Measurements from ENCODE around the gene SLC27A5. TPM values are rescaled to one million over a fixed set of nuclear protein-coding genes. Genes with fewer than 3 reads are reported as not detected.
A peak's percentile ranks its signal among the peaks of the same experiment; 100 is the strongest.

The SLC27A5 gene
- total RNA-seq, 1 donor from 2014 or later, result not detected

- Histone ChIP-seq H3K27me3 (no peaks in the 10 kb centered on the region), H3K36me3 (peaks cover 13 to 16% of the 10 kb centered on the region in 2 donors), H3K27ac (peak overlapping the region; percentile 98 to 99), H3K4me3 (peak overlapping the region; percentile 67 to 75), H3K9me3 (no peaks in the 10 kb centered on the region), H3K4me1 (peaks cover 28 to 54% of the 10 kb centered on the region in 2 donors)
- intact Hi-C loops (cut with DNase I), result loop anchor here (1.0 kb wide), 2 partner anchors 15 to 157 kb away; partner anchors contain the start of gene MZF1
- peak; percentile 92 to 99 for DNase-seq (ENCODE audit: low spot score in 2 of 2)
- no peak for TF ChIP-seq CTCF (IDR thresholded peaks at IDR 0.05)
These were observed 47.0 kb upstream of the SLC27A5 start for GRCh38 chr19:58558623-58559274.

DNA sequence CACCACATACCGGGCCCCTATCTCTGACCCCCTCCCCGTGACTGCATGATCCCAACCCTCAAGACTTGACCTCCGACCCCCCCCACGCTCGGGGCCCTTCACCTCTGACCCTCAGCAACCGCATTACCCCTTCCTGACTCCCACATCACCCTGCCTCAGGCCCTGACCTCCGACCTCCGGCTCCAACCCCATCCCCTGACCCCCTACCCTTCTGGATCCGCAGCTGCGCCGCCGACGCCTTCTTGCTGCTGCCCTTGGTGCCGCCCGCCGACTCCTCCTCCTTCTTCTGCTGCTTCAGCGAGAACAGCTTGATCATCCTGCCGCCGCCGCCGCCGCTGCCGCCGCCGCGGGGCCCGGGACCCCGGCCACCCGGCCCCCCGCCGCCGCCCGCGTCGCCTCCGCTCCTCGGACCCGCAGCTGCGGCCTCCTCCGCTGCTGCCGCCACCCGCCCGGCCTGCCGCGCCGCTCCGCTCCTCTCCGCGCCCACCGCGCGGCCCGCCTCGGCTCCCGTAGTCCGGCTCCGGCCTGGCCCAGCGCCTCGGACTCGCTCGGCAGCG lies 46.4 kb upstream of the SLC27A5 start, which contains the start of gene UBE2M:
Gene UBE2M, minus strand, starts transcription at position 546 of the 557 bp plus-strand sequence. Its CDS starts 230 bp downstream, at position 316.
- intact Hi-C loops (cut with DNase I), result no loop called here
- no peak for TF ChIP-seq CTCF (IDR thresholded peaks at IDR 0.05)

DNA sequence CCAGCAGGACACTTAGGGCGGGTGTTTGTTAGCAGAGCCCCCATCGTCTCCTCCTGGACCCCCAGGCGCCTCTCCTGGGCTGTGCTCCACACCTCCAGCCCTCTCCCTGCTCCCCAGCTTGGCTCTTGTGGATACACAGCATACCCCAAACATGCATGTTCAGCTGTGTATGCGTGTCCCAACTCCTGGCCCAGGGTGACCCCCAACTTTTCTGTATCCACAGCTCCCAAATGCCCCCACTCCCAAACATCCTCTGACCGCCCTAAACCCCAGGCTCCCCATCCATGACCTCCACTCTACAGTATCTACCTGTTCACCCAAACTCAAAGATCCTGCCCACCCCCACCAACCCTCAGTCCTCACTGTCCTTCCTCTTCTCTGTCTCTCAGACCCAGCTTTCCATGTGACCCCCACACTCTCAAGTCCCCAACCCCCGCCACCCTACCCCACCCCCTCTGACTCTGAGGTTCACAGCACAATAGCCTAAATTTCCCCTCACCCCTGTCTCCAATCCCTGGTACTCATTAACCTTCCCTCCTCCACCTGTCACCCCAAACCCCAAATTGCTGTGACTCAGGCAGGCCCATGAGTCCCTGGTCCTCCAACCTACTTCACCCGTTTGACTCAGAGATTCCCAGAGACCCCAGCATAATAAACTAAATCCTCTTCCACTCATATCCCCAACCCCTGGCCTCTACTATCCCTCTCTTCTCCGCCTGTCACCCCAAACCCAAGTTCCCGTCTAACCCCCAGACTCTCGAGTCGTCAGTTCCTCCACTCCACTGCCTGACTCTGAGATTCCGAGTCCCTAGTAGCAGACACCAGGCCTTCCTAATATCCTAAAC lies 45.7 kb upstream of the SLC27A5 start:
- no peaks in the 10 kb centered on the region for H3K27me3 ChIP-seq
- H3K4me1 ChIP-seq, result peaks cover 22 to 47% of the 10 kb centered on the region in 2 donors
- peaks cover 18 to 26% of the 10 kb centered on the region in 2 donors for H3K36me3 ChIP-seq
- no peak for TF ChIP-seq CTCF (IDR thresholded peaks at IDR 0.05)
- H3K9me3 ChIP-seq, result no peaks in the 10 kb centered on the region
- intact Hi-C loops (cut with DNase I), result no loop called here
- peak overlapping the region; percentile 98 to 99 for H3K27ac ChIP-seq
- no peak for DNase-seq (ENCODE audit: low spot score in 2 of 2)
- peak overlapping the region; percentile 67 to 75 for H3K4me3 ChIP-seq

More for the DNA sequence above, 46.4 kb upstream of the SLC27A5 start, which contains the start of gene UBE2M:
- Histone ChIP-seq H3K27ac (peak within 1 kb of the TSS; percentile 98 to 99), H3K36me3 (peaks cover 16 to 19% of the 10 kb centered on the region in 2 donors), H3K4me3 (peak within 1 kb of the TSS; percentile 67 to 75), H3K9me3 (no peaks in the 10 kb centered on the region), H3K27me3 (no peaks in the 10 kb centered on the region), H3K4me1 (peaks cover 29 to 54% of the 10 kb centered on the region in 2 donors)
- DNase-seq (ENCODE audit: low spot score in 2 of 2), result peak in 1 of 2 donors; percentile 85

- intact Hi-C loops (cut with DNase I), result no loop called here
- Histone ChIP-seq H3K27me3 (no peaks in the 10 kb centered on the region), H3K4me1 (peaks cover 22 to 40% of the 10 kb centered on the region in 2 donors), H3K27ac (peak overlapping the region; percentile 98 to 99), H3K9me3 (no peaks in the 10 kb centered on the region), H3K36me3 (peaks cover 25 to 33% of the 10 kb centered on the region in 2 donors), H3K4me3 (peak overlapping the region; percentile 67 to 75)
- DNase-seq (ENCODE audit: low spot score in 2 of 2), result no peak
- TF ChIP-seq CTCF (IDR thresholded peaks at IDR 0.05), result no peak
These were observed 44.9 kb upstream of the SLC27A5 start for GRCh38 chr19:58556622-58557220.
